NCI-H748 treated with DMSO at 0.1 percent for 48 hours (cell line): ENCODE measurements around the gene WWOX.

ENCODE experiments used
- DNase-seq: peaks from one replicate; lab custom pipeline; 2025; lab: John Stamatoyannopoulos, UW

WWOX gene

DNA sequence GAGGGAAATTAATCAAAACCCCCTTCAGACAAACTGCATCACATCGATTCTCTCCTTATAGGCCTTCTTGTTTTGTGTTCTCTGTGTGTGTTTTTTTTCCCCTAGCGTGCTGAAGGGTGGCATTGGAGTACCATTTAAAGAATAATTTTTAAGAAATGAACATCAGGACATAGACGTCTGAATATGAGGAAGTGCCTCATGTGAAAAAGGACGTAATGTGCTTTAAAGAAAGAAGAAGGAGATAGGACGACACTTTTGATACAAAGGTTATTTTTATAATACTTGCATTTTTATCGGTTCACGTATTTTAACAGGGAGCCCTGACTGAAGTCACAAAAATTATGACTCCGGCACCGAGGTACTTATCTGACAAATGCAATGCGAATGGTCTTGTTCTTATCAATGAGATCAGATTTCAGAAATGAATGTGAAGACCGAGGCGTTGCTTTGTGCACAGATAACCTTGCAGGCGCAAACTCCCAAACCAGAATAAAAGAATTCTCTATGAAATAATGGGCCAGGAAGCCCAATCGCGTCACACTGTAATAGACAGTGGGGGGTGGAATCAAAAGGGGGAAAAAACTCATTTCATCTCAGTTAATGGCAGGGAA, 894.8 kb downstream of the WWOX start:
- DNase-seq, result peak; percentile 70

- no peak for DNase-seq
Observed at GRCh38 chr16:78995441-78995840, 896.0 kb downstream of the WWOX start.

- DNase-seq, result no peak
Observed at GRCh38 chr16:78996790-78997189, 897.3 kb downstream of the WWOX start.

- no peak for DNase-seq
Observed at GRCh38 chr16:78998879-78999278, 899.4 kb downstream of the WWOX start.

GRCh38 chr16:79001156-79001967, 901.9 kb downstream of the WWOX start:
- DNase-seq, result no peak

GRCh38 chr16:79003026-79003609, 903.7 kb downstream of the WWOX start:
- DNase-seq, result no peak

- no peak for DNase-seq
Observed at GRCh38 chr16:79004309-79004708, 904.9 kb downstream of the WWOX start.

DNA sequence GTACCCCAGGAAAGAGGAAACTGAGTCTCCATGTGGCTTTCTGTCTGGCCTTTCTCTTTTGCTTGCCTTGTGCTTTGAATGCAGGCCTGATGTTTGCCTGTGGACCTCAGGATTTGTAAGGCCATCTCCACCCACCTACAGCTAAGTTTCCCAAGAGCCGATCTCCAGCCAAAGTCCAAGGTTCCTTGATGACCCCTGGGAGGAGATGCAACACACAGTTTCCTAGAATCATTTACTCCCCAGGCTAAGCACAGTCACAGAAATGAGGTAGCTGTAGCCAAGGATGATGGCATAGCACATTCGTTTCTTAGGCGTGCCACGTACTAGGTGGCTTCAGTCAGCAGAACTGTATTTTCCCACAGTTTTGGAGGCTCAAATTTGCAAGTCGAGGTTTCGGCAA, 905.6 kb downstream of the WWOX start:
- no peak for DNase-seq

GRCh38 chr16:79006206-79006605, 906.8 kb downstream of the WWOX start:
- DNase-seq, result no peak

- no peak for DNase-seq
Observed at GRCh38 chr16:79006765-79007164, 907.3 kb downstream of the WWOX start.

GRCh38 chr16:79007614-79008013, 908.2 kb downstream of the WWOX start:
- DNase-seq, result no peak

- no peak for DNase-seq
Observed at GRCh38 chr16:79008036-79008868, 908.8 kb downstream of the WWOX start.

DNA sequence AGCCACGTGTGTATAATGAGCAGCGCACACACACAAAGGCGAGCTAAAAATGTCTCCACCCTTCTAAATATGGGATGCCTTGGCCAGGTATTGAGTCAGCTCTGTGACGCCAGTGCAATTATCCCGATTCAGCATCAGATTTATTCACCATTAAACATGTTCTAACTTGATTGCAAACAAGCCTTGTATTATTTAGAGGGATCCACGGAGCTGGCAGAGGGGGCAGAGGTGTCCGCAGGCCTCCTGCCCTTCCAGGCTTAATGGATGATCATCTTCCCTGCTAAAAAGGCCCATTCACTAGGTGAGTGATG, 909.4 kb downstream of the WWOX start:
- peak; percentile 89 for DNase-seq

GRCh38 chr16:79009896-79010295, 910.4 kb downstream of the WWOX start:
- no peak for DNase-seq

DNA sequence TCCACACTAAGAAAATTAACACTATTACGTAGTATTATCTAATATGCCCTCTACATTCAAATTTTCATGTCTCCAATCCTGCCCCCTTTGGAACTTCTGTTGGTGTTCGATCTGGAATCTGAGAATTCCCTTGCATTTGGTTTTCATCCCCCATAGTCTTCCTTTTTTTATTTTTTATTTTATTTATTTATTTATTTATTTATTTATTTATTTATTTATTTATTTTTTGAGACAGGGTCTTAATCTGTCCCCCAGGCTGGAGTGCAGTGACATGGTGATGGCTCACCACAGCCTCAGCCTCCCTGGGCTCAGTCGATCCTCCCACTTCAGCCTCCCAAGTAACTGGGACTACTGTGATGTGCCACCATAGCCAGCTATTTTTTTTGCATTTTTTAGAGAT, 911.8 kb downstream of the WWOX start:
- DNase-seq, result no peak

GRCh38 chr16:79012671-79013434, 913.4 kb downstream of the WWOX start:
- DNase-seq, result no peak

DNA sequence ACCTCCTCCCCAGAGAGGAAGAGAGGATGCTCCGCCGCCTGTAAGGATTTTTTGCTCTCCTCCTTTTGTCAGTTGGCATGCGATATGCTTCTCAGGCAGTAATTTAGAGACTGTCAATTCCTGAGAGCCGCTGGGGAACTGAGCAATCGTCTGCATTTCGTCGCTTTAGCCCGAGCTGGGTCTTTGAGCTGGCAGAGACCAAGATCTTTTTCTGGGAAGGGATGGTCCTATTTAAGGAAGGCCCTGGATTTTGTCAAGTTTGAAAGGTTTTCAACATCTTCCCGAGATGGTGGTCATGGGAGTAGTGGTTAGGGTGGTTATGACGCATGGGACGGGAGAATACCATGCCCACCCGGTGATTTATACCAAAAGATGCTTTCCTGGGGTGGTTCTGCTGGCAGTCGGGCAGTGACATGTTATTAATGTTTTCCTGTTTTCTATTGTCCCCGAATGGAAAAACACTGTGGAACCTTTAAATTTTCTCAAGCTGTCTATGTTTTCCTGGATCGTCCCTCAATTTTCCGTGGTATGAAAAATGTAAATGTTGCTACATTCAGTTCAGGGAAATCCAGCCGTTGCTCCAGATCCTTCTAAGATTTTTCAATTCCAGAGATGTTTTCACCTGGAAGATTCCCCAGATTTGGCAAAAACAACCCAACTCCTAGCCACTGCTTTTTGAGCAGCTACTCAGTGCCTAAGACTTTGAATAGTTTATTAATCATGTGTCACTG, 914.6 kb downstream of the WWOX start:
- no peak for DNase-seq

DNA sequence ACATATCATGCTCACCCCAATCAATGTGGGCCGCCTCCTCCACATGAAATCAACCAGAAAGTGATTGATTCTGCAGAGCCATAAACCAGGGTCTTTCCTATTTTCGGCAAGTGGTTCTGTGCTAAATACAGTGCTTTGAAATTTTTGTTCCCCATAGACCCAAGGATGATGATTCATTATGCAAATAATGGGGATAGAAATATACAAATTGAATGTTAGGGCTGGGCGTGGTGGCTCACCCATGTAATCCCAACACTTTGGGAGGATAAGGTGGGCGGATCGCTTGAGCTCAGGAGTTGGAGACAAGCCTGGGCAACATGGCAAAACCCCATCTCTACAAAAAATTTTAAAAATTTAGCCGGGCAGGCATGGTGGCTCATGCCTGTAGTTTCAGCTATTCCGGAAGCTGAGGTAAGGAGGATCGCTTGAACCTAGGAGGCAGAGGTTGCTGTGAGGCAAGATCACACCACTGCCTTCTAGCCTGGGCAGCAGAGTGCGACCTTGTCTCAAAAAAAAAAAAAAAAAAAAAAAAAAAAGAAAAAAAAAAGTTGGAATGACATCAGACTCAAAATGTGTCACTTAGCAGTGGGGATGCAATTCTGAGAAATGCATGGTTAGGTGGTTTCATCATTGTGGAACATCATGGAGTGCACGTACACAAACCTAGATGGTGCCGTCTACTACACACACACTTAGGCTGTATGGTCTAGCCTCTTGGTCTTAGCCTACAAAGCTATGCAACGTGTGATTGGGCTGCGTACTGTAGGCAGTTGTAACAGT, 919.4 kb downstream of the WWOX start:
- no peak for DNase-seq

GRCh38 chr16:79019431-79019830, 920.0 kb downstream of the WWOX start:
- DNase-seq, result no peak

GRCh38 chr16:79021991-79022630, 922.7 kb downstream of the WWOX start:
- no peak for DNase-seq
